GM13976 (cell line): Measurements from ENCODE around the gene PLIN5.

Experiments
- DNase-seq: peaks from one replicate; pipeline ENCODE4 v3.0.0; 2012; ENCODE audit warnings: low spot score
- CTCF ChIP-seq: IDR thresholded peaks from 2 replicates; pipeline ENCODE4 v1.5.1; 2012; ENCODE audit warnings: borderline replicate concordance, mild to moderate bottlenecking; ENCODE audit not compliant: insufficient read depth; ENCODE audit errors: extremely low read depth, missing control alignments, control extremely low read depth
- in situ Hi-C: fragments of 300-500 bp; cut with MboI; formaldehyde crosslinking; loops from one replicate; pipeline ENCODE4 v1.12.0; 2022; ENCODE audit warnings: low sequenced_read_pairs, mixed read lengths, inconsistent platforms; ENCODE audit not compliant: unreplicated experiment

The PLIN5 gene

GRCh38 chr19:4556597-4557127, 21.6 kb upstream of the PLIN5 start:
- DNase-seq = peak; percentile 67
- no peak for TF ChIP-seq CTCF
- in situ Hi-C loops = no loop called here

- in situ Hi-C loops = no loop called here
- TF ChIP-seq CTCF = no peak
- DNase-seq = no peak
Observed at GRCh38 chr19:4555657-4556561, 20.9 kb upstream of the PLIN5 start.

GRCh38 chr19:4554717-4555116, 19.7 kb upstream of the PLIN5 start:
- no peak for TF ChIP-seq CTCF
- no peak for DNase-seq
- in situ Hi-C loops = no loop called here

GRCh38 chr19:4553775-4554174, 18.8 kb upstream of the PLIN5 start:
- in situ Hi-C loops = no loop called here
- DNase-seq = no peak
- no peak for TF ChIP-seq CTCF

- no peak for DNase-seq
- in situ Hi-C loops = no loop called here
- TF ChIP-seq CTCF = no peak
Observed at GRCh38 chr19:4553092-4553695, 18.2 kb upstream of the PLIN5 start.

- in situ Hi-C loops = no loop called here
- TF ChIP-seq CTCF = no peak
- no peak for DNase-seq
Observed at GRCh38 chr19:4552525-4552819, 17.4 kb upstream of the PLIN5 start.
